ENCODE measurements around the gene PDE1A. TPM values are rescaled to one million over a fixed set of nuclear protein-coding genes. Genes with fewer than 3 reads are reported as not detected.

PDE1A gene
- total RNA-seq, 2 experiments from 2014 or later: not detected

GRCh38 chr2:182142062-182142461, 284.8 kb downstream of the PDE1A start:
- H3K36me3 Mint-ChIP-seq: no peaks in the 10 kb centered on the region
- DNase-seq: no peak
- no peak overlapping the region for H3K27ac Mint-ChIP-seq
- no peak overlapping the region for H3K4me3 Mint-ChIP-seq
- no peaks in the 10 kb centered on the region for H3K4me1 Mint-ChIP-seq
- H3K9me3 Mint-ChIP-seq: no peaks in the 10 kb centered on the region
- peaks cover 7% of the 10 kb centered on the region for H3K27me3 Mint-ChIP-seq

DNA sequence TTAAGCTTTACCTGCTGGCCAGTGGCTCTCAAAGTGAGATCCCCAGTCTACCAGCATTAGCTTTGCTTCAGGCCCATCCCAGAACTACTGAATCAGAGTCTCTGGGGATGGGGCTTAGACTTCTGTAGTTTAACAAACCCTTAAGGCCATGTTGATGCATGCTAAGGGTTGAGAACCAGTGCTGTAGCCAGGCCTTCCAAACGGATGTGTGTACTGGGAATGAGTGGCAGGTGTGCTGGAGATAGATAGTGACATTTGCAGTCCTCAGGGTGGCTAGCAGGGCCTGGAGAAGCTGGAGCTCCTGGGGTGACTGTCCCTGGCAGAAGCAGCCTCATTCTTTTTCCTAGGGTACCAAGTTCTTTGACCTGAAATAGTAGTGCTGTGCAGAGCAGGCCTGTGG, 292.6 kb downstream of the PDE1A start:
- Mint-ChIP-seq H3K4me1 (no peaks in the 10 kb centered on the region), H3K27ac (no peak overlapping the region), H3K36me3 (no peaks in the 10 kb centered on the region), H3K9me3 (no peaks in the 10 kb centered on the region), H3K4me3 (no peak overlapping the region), H3K27me3 (peaks cover 7% of the 10 kb centered on the region)
- no peak for DNase-seq

- Mint-ChIP-seq H3K4me1 (no peaks in the 10 kb centered on the region), H3K27me3 (peaks cover 4% of the 10 kb centered on the region), H3K4me3 (no peak overlapping the region), H3K9me3 (no peaks in the 10 kb centered on the region), H3K27ac (no peak overlapping the region), H3K36me3 (no peaks in the 10 kb centered on the region)
- DNase-seq: no peak
Measured at GRCh38 chr2:182133195-182133891, 293.5 kb downstream of the PDE1A start.

DNA sequence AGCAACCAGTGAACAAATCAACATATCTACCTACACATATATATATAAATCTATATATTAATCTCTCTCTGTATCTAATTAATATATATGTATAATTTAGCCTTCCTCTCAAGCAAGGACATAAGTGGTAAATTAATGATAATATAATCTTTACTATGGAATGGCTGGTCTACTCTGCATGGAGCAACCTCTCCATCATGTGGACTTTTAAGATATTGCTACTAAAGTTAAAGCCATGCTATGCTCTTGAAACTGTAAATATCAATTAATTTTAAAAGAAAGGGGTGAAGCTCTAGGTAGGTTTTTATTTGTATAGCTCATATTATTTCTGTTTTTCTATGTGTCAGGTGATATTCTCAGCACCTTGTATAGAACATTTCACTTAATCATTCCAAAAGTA, 294.2 kb downstream of the PDE1A start:
- H3K9me3 Mint-ChIP-seq: no peaks in the 10 kb centered on the region
- no peaks in the 10 kb centered on the region for H3K4me1 Mint-ChIP-seq
- no peak overlapping the region for H3K27ac Mint-ChIP-seq
- H3K4me3 Mint-ChIP-seq: no peak overlapping the region
- DNase-seq: no peak
- no peaks in the 10 kb centered on the region for H3K36me3 Mint-ChIP-seq
- H3K27me3 Mint-ChIP-seq: peaks cover 8% of the 10 kb centered on the region

DNA sequence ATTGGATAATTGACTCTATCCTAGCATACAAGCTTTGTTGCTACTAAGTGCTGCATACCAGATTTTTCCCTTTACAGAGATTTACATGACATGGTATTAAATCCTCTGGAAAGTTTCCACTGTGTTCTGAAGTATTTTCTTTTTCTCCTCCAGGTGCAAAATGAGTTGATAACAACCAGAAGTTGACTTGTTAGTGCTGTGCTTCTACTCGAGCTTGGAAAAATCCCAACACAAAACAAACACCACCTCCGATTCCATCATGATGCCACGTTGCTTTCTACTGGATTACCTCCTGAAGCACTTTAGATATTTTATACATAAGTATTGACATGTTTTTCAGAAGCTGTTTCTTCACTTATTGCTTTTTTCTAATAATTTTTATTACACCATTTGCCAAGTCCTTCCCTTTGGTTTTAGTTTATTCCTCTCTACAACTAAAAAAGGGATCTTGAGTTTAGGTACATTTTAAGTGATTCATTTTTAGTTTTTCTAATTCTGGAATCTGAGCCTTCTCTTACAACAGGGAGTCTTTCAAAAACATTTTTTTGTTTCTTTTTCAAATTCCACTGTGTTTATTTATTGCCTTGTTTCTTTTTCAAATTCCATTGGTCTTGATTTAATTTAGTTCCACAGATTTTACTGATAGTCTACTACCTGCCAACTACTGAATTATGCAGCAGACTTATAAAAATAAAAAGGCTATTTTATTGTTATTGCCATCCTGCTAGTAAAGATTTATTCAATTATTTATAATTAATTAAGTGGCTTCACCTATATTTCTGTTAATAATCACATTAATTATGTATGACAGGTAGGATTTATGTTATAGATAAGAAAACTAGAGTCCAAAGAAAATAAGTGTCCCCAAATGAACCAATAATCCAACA, 297.8 kb downstream of the PDE1A start:
- Mint-ChIP-seq H3K36me3 (no peaks in the 10 kb centered on the region), H3K4me1 (no peaks in the 10 kb centered on the region), H3K27ac (no peak overlapping the region), H3K4me3 (no peak overlapping the region), H3K27me3 (peaks cover 4% of the 10 kb centered on the region), H3K9me3 (no peaks in the 10 kb centered on the region)
- no peak for DNase-seq

GRCh38 chr2:182117196-182117595, 309.6 kb downstream of the PDE1A start:
- no peaks in the 10 kb centered on the region for H3K36me3 Mint-ChIP-seq
- H3K27me3 Mint-ChIP-seq: no peaks in the 10 kb centered on the region
- DNase-seq: no peak
- peaks cover 2% of the 10 kb centered on the region for H3K9me3 Mint-ChIP-seq
- H3K4me1 Mint-ChIP-seq: no peaks in the 10 kb centered on the region
- no peak overlapping the region for H3K4me3 Mint-ChIP-seq
- H3K27ac Mint-ChIP-seq: no peak overlapping the region

DNA sequence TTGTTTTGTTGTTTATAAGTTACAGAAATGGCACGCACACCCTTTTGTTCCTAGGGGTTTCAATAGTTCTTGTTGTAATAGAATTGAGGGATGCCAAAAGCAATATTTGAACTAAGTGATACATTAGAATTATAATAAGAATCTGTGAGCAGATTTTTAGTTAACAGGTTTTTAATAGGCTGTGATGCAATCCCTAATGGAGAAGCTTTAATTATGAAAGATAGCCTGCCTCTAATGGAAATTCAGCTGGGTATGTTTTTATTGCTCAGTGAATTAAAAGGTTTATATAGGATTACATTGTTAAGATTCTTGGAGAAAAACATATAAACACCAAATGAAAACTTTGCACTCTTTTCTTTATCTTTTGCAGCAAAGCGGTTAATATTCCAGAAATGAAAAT, 310.1 kb downstream of the PDE1A start:
- H3K4me1 Mint-ChIP-seq: no peaks in the 10 kb centered on the region
- H3K36me3 Mint-ChIP-seq: no peaks in the 10 kb centered on the region
- H3K27ac Mint-ChIP-seq: no peak overlapping the region
- no peaks in the 10 kb centered on the region for H3K27me3 Mint-ChIP-seq
- no peak overlapping the region for H3K4me3 Mint-ChIP-seq
- no peak for DNase-seq
- peaks cover 2% of the 10 kb centered on the region for H3K9me3 Mint-ChIP-seq

GRCh38 chr2:182115258-182115657, 311.6 kb downstream of the PDE1A start:
- H3K4me1 Mint-ChIP-seq: no peaks in the 10 kb centered on the region
- H3K4me3 Mint-ChIP-seq: no peak overlapping the region
- no peak for DNase-seq
- no peaks in the 10 kb centered on the region for H3K9me3 Mint-ChIP-seq
- no peaks in the 10 kb centered on the region for H3K36me3 Mint-ChIP-seq
- no peak overlapping the region for H3K27ac Mint-ChIP-seq
- no peaks in the 10 kb centered on the region for H3K27me3 Mint-ChIP-seq

DNA sequence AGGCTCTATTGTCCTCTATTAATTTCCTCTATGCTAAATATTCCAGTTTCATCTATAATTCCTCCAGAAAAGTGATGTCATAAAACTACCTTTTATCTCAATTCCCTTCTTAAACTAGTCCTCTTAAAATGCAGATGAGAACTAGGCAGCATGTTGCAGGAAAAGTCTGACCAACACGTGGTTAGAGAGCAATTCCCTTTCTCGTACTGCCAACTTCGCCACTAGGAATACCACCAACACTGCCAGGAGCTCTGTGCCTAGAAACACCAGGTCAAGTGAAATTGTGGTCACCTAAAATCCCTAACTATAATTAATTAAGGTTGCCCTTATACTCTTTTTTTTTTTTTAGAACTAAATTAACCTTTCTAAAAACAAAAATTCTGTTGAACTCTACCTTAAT, 313.5 kb downstream of the PDE1A start:
- H3K27ac Mint-ChIP-seq: no peak overlapping the region
- no peaks in the 10 kb centered on the region for H3K4me1 Mint-ChIP-seq
- no peaks in the 10 kb centered on the region for H3K9me3 Mint-ChIP-seq
- no peak overlapping the region for H3K4me3 Mint-ChIP-seq
- H3K36me3 Mint-ChIP-seq: no peaks in the 10 kb centered on the region
- H3K27me3 Mint-ChIP-seq: no peaks in the 10 kb centered on the region
- no peak for DNase-seq

GRCh38 chr2:182110347-182110746, 316.5 kb downstream of the PDE1A start:
- no peak for DNase-seq
- Mint-ChIP-seq H3K4me1 (no peaks in the 10 kb centered on the region), H3K9me3 (no peaks in the 10 kb centered on the region), H3K4me3 (no peak overlapping the region), H3K27ac (no peak overlapping the region), H3K27me3 (no peaks in the 10 kb centered on the region), H3K36me3 (no peaks in the 10 kb centered on the region)

DNA sequence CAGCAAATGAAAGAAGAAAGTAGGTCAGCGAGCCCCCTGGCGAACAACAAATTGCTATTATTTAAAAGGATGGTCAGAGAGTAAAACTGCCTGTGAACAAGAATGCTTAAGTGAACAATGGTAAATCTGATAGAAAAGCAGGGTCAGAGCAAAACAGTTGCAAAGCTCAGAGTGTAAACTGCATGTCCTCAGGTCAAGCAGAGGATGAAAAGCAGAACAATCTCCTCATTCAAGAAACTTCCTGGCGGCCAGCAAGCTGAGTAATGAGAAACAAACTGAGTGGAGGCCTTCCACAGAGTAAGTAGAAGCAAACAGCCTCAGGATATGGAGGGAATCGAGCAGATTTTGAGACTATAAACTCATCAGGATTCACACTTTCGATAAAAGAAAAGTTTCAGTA, 323.3 kb downstream of the PDE1A start:
- DNase-seq: no peak
- Mint-ChIP-seq H3K4me3 (no peak overlapping the region), H3K27ac (no peak overlapping the region), H3K4me1 (no peaks in the 10 kb centered on the region), H3K27me3 (no peaks in the 10 kb centered on the region), H3K9me3 (no peaks in the 10 kb centered on the region), H3K36me3 (no peaks in the 10 kb centered on the region)

GRCh38 chr2:182101263-182101662, 325.6 kb downstream of the PDE1A start:
- no peaks in the 10 kb centered on the region for H3K36me3 Mint-ChIP-seq
- DNase-seq: no peak
- H3K4me3 Mint-ChIP-seq: no peak overlapping the region
- no peak overlapping the region for H3K27ac Mint-ChIP-seq
- H3K27me3 Mint-ChIP-seq: no peaks in the 10 kb centered on the region
- no peaks in the 10 kb centered on the region for H3K9me3 Mint-ChIP-seq
- H3K4me1 Mint-ChIP-seq: no peaks in the 10 kb centered on the region

- no peak overlapping the region for H3K4me3 Mint-ChIP-seq
Measured at GRCh38 chr2:182098648-182099047, 328.2 kb downstream of the PDE1A start.

DNA sequence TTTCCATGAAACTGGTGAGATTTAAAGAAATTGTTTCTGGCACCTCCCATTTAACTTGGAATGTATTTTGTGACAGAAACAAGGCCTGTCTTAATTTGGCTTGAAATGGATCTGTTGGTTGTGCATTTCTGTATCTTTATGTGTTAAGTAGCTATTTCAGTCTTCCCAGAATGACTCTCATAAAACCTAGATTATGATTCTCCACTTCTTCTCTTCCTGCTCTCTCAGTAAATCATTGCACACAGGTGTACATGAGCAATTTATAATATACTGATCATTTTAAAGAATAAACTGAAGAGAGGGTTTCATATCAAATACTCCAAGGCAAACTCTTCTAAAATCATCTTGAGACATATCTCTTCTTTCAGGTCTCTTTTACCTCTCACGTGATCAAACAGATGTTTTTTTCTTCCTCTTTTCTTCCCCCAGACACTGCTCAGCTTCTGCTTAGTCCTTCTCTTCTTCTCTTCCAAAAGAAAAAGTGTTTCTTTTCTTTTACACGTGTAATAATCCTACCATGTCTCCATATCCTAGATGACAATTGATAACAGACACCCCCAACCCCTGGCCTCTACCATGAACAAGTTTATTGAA, 329.2 kb downstream of the PDE1A start:
- H3K9me3 Mint-ChIP-seq: no peaks in the 10 kb centered on the region
- no peaks in the 10 kb centered on the region for H3K27me3 Mint-ChIP-seq
- no peak overlapping the region for H3K4me3 Mint-ChIP-seq
- no peaks in the 10 kb centered on the region for H3K4me1 Mint-ChIP-seq
- H3K27ac Mint-ChIP-seq: no peak overlapping the region
- no peak for DNase-seq
- H3K36me3 Mint-ChIP-seq: no peaks in the 10 kb centered on the region

More at GRCh38 chr2:182098648-182099047, 328.2 kb downstream of the PDE1A start:
- DNase-seq: no peak
- Mint-ChIP-seq H3K27me3 (no peaks in the 10 kb centered on the region), H3K9me3 (no peaks in the 10 kb centered on the region), H3K36me3 (no peaks in the 10 kb centered on the region), H3K4me1 (no peaks in the 10 kb centered on the region), H3K27ac (no peak overlapping the region)

DNA sequence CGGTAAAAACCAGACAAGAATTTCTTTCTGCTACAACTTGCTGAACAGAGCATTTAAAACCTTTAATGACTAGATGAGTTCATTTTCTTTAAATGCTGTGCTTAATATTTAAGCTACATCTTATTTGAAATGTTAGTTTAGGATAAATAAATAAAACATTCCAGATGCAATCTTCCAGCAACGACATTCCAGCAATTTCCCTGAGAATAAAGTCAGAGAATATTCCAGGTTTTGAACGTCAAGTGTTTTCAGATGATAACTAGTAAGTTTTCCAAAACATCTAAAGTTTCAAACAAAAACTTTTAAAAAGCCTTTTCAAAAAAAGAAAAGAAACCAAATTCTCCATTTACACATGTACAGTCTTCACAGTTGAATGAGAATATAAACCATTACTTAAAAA, 336.4 kb downstream of the PDE1A start:
- no peak for DNase-seq
- H3K27ac Mint-ChIP-seq: no peak overlapping the region
- H3K4me1 Mint-ChIP-seq: no peaks in the 10 kb centered on the region
- no peaks in the 10 kb centered on the region for H3K9me3 Mint-ChIP-seq
- no peaks in the 10 kb centered on the region for H3K36me3 Mint-ChIP-seq
- no peak overlapping the region for H3K4me3 Mint-ChIP-seq
- H3K27me3 Mint-ChIP-seq: peaks cover 2% of the 10 kb centered on the region

Measured in activated naive CD8-positive, alpha-beta T cell treated with anti-CD3 and anti-CD28 coated beads for 36 hours (primary cell).